Sigmoid colon (tissue), 7 donors: ENCODE measurements around the gene ATP5F1D. TPM values are rescaled to one million over a fixed set of nuclear protein-coding genes. Genes with fewer than 3 reads are reported as not detected.

ENCODE experiments used
- DNase-seq: peaks from one replicate; pipeline ENCODE4 v3.0.0-alpha.2; 2019
- H3K27ac ChIP-seq, 4 donors: fragments of 200-600 bp; sonication (generic); one replicate each; pipeline ENCODE4 v1.5.1; 2016 to 2019; ENCODE audit warnings: mild to moderate bottlenecking in 1 of 4
- H3K27me3 ChIP-seq, 3 donors: fragments of 200-600 bp; sonication (generic); one replicate each; pipeline ENCODE4 v1.5.1; 2019; ENCODE audit warnings: mild to moderate bottlenecking in 1 of 3
- H3K36me3 ChIP-seq, 4 donors: fragments of 200-600 bp; sonication (generic); one replicate each; pipeline ENCODE4 v1.5.1; 2016 to 2019
- H3K4me1 ChIP-seq, 4 donors: fragments of 200-600 bp; sonication (generic); one replicate each; pipeline ENCODE4 v1.5.1; 2017 to 2019
- H3K4me3 ChIP-seq, 4 donors: fragments of 200-600 bp; sonication (generic); one replicate each; pipeline ENCODE4 v1.5.1; 2017 to 2019; ENCODE audit warnings: mild to moderate bottlenecking in 2 of 4, moderate library complexity in 1 of 4
- H3K9me3 ChIP-seq, 4 donors: fragments of 200-600 bp in 3 of 4; sonication (generic) in 3 of 4; one replicate each; pipeline versions ENCODE4 v1.5.1 to v1.6.1; 2013 to 2019
- CTCF ChIP-seq, 4 experiments: fragments of 450-650 bp in 3 of 4; fragments of 200-600 bp in 1 of 4; IDR thresholded peaks; one replicate each; pipeline ENCODE4 v1.5.1; 2016 to 2019; ENCODE audit warnings: antibody characterized with exemption in 4 of 4, mild to moderate bottlenecking in 3 of 4, moderate library complexity in 2 of 4
- EP300 ChIP-seq, 4 donors: sonication (generic); formaldehyde crosslinking; IDR thresholded peaks; one replicate each; pipeline ENCODE4 v1.6.1; 2017; ENCODE audit warnings: antibody characterized with exemption in 4 of 4
- POLR2A ChIP-seq, 2 donors: fragments of 450-650 bp; IDR thresholded peaks; one replicate each; pipeline ENCODE4 v1.6.1; 2016; ENCODE audit warnings: antibody characterized with exemption in 2 of 2, mild to moderate bottlenecking in 2 of 2, moderate library complexity in 2 of 2
- POLR2AphosphoS5 ChIP-seq, 4 donors: sonication (generic); formaldehyde crosslinking; IDR thresholded peaks; one replicate each; pipeline ENCODE4 v1.6.1; 2017; ENCODE audit warnings: antibody characterized with exemption in 4 of 4
- WGBS, 2 donors: extraction: QIAGEN DNeasy Blood & Tissue Kit; methylation state at CpG; one replicate each; pipeline ENCODE4 v1.1.7; 2013; 5-methylcytosine and 5-hydroxymethylcytosine counted together
- intact Hi-C: fragments of 100-400 bp; cut with DNase I; formaldehyde crosslinking; loops from one replicate; pipeline ENCODE4 v1.15.1; 2023
- polyA plus RNA-seq, 3 donors: library from polyadenylated mRNA; stranded (reverse); fragments of 200-250 nt; gene quantifications; one replicate each; pipeline ENCODE4 v1.2.3, GENCODE V29; 2013
- total RNA-seq, 4 donors: library from RNA; depleted of rRNA; stranded (reverse); fragments of >200 nt; gene quantifications; one replicate each; pipeline ENCODE4 v1.1.0, GENCODE V29; 2016
- donor health status: healthy with polysubstance abuse.
- donor health status: Bipolar disorder and iron deficiency.
- donor health status: healthy.

ATP5F1D gene
- total and polyA plus RNA-seq, 7 donors: 74.7 to 390 (median 112) TPM

DNA sequence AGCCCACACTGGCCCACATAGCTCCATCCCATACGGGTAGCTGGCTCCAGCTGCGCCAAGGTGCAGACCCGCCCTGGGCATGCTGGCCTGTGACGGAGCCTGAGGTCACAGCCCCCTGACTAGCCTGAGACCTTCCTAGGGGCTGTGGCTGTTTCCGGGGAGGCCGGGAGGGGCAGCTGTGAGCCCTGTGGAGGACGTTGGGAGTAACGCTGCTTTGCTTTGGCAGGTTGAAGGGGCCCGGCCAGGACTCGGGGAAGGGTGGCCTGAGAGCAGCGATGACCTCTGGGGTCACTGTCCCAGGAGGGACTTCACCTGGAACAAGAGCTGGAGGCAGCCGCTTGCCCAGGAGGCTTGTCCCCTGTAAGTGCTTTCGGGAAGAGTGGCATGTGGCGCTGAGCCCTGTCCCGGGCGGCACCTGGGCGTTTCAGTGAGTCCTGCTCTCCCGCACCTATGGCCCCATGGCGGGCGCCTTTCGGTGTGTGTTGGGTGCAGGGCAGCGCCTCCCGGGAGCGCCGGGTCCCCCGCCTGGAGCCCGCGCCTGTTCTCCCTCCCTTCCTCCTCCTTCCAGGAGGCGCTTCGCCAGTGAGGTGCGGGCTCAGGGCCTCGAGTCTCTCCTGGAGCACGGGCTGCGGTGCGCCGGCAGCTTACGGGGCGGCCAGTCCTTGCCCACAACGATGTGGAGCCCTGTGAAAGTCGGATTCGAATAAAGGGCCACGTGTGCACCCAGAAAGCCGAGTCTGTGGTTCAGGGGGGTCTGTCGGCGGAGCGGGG lies 32.7 kb downstream of the ATP5F1D start:
- H3K27ac ChIP-seq: peak overlapping the region; percentile 94 to 100 (median 97)
- 86% methylated on average over 46 of the region's 46 CpGs for WGBS, 2 donors
- H3K36me3 ChIP-seq: peaks cover 41 to 56% (median 45%) of the 10 kb centered on the region in 4 donors
- intact Hi-C loops: no loop called here
- no peak for DNase-seq
- H3K4me3 ChIP-seq: peak overlapping the region in 3 of 4 donors; percentile 58 to 64 (median 63)
- H3K4me1 ChIP-seq: peaks cover 0 to 66% (median 65%) of the 10 kb centered on the region in 4 donors
- H3K9me3 ChIP-seq: no peaks in the 10 kb centered on the region
- TF ChIP-seq POLR2A (IDR thresholded peaks at IDR 0.05): no peak
- TF ChIP-seq EP300 (IDR thresholded peaks at IDR 0.05): no peak
- TF ChIP-seq CTCF (IDR thresholded peaks at IDR 0.05): no peak
- no peaks in the 10 kb centered on the region for H3K27me3 ChIP-seq

DNA sequence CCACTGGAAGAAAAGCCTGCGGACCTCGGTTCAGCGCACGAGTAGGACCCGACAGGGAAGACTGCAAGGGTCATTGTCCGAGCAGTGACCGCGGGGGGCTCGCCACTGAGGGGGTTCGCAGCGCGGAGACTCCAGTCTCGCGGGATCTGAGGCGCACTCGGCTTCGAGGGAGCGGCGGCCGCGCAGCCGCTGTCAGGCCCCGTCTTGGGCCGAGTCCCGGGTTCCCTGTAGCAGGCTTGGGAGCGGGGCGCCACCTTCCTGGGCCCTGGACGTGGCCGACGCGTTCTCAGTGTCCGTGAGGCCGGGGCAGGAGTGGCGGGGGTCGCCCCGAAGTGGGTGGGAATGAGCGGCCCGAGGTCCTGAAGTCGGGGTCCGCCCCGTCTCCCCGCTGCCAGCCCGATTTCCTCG lies 33.3 kb downstream of the ATP5F1D start:
- peaks cover 0 to 65% (median 64%) of the 10 kb centered on the region in 4 donors for H3K4me1 ChIP-seq
- no peak for TF ChIP-seq CTCF (IDR thresholded peaks at IDR 0.05)
- no peak for TF ChIP-seq POLR2AphosphoS5 (IDR thresholded peaks at IDR 0.05)
- no peak for TF ChIP-seq POLR2A (IDR thresholded peaks at IDR 0.05)
- TF ChIP-seq EP300 (IDR thresholded peaks at IDR 0.05): no peak
- peaks cover 42 to 58% (median 47%) of the 10 kb centered on the region in 4 donors for H3K36me3 ChIP-seq
- no peaks in the 10 kb centered on the region for H3K27me3 ChIP-seq
- intact Hi-C loops: loop anchor here (5.0 kb wide), 3 partner anchors 82 to 132 kb away; partner anchors contain the start of genes DAZAP1 and NDUFS7
- peak overlapping the region; percentile 94 to 100 (median 97) for H3K27ac ChIP-seq
- no peaks in the 10 kb centered on the region for H3K9me3 ChIP-seq
- 29 to 39% methylated on average over 44 of the region's 44 CpGs for WGBS, 2 donors
- peak; percentile 77 for DNase-seq
- peak overlapping the region; percentile 27 to 64 (median 60) for H3K4me3 ChIP-seq

DNA sequence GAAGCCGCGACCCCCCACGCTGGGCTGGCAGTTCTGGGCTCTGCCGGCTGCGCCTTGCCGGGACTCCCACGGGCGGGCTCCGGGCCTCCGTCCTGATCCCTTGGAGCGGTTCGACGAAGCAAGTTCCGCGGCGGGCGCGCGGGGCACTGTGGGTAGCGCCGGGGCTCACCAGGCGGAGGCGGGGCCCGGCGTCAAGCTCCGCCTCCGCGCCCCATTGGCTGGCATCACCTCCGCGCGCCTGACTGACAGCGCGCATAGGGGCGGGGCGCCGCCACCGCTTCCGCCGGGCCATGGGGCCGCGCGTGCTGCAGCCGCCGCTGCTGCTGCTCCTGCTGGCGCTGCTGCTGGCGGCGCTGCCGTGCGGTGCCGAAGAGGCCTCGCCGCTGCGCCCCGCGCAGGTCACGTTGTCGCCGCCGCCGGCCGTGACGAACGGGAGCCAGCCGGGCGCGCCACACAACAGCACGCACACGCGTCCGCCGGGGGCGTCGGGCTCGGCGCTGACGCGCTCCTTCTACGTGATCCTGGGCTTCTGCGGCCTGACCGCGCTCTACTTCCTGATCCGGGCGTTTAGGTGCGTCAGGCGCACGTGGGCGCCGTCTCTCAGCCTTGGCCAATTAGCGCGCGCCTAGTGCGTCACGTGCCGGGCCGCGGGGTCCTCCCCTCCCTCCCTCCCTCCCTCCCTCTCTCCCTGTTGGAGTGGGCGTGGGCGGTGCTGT lies 33.9 kb downstream of the ATP5F1D start, which contains the start of gene FAM174C:
Gene FAM174C, plus strand, starts transcription at position 271 of the 716 bp plus-strand sequence. Its CDS starts 20 bp downstream, at position 291.
- 1% methylated on average over 98 of the region's 98 CpGs for WGBS, 2 donors
- no peaks in the 10 kb centered on the region for H3K9me3 ChIP-seq
- TF ChIP-seq CTCF (IDR thresholded peaks at IDR 0.05) (no peak), POLR2AphosphoS5 (IDR thresholded peaks at IDR 0.05) (peak; percentile 63 to 84 (median 70)), POLR2A (IDR thresholded peaks at IDR 0.05) (peak; percentile 44 to 46), EP300 (IDR thresholded peaks at IDR 0.05) (peak in 1 of 4 donors; percentile 57)
- no peaks in the 10 kb centered on the region for H3K27me3 ChIP-seq
- peak within 1 kb of the TSS; percentile 94 to 100 (median 97) for H3K27ac ChIP-seq
- intact Hi-C loops: loop anchor here (5.0 kb wide), 3 partner anchors 82 to 132 kb away; partner anchors contain the start of genes DAZAP1 and NDUFS7
- peak; percentile 98 for DNase-seq
- H3K36me3 ChIP-seq: peaks cover 42 to 58% (median 47%) of the 10 kb centered on the region in 4 donors
- peak within 1 kb of the TSS; percentile 44 to 64 (median 60) for H3K4me3 ChIP-seq
- H3K4me1 ChIP-seq: peaks cover 0 to 62% (median 60%) of the 10 kb centered on the region in 4 donors

DNA sequence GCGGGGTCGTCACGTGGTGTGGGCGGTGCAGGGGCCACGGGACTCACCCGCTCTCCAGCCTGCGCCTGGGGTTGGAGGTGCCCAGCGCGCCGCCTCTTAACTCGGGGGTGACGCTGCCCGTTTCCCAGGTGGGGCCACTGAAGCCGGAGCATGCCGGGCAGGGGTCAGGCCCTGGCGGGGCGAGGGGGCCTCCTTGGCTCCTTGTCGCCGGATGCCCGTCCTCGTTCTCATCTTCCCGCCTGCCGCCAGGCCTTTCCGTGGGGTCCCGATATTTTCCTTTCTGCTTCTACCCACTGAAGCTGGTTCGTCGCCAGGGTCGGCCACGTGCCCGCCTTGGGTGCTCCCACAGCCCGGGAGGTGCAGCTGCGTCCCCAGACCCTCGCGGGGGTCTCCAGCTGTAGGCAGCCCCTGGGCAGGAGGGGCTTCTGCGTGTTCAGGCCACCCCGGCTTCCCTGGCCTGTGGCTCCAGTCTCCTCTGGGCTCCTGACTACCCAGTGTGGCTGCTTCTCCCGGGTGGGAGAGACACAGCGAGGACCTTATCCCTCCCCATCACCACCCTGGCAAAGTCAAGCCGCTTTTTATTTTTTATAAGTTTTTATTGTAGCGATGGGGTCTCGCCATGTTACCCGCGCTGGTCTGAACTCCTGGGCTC lies 34.6 kb downstream of the ATP5F1D start:
- TF ChIP-seq EP300 (IDR thresholded peaks at IDR 0.05) (no peak), POLR2AphosphoS5 (IDR thresholded peaks at IDR 0.05) (peak in 3 of 4 donors; percentile 66 to 89 (median 82)), CTCF (IDR thresholded peaks at IDR 0.05) (no peak), POLR2A (IDR thresholded peaks at IDR 0.05) (peak; percentile 29 to 31)
- peak; percentile 88 for DNase-seq
- WGBS, 2 donors: 2 to 4% methylated on average over 43 of the region's 43 CpGs
- Histone ChIP-seq H3K9me3 (no peaks in the 10 kb centered on the region), H3K4me3 (peak overlapping the region; percentile 44 to 64 (median 60)), H3K27me3 (no peaks in the 10 kb centered on the region), H3K27ac (peak overlapping the region; percentile 94 to 100 (median 97)), H3K4me1 (peaks cover 0 to 56% (median 53%) of the 10 kb centered on the region in 4 donors), H3K36me3 (peaks cover 38 to 55% (median 44%) of the 10 kb centered on the region in 4 donors)
- intact Hi-C loops: loop anchor here (5.0 kb wide), 3 partner anchors 81 to 131 kb away; partner anchors contain the start of genes DAZAP1 and NDUFS7
